Measurements from ENCODE around the gene PGBD5.

- TF ChIP-seq CTCF (IDR thresholded peaks at IDR 0.05): peak in 1 of 7 experiments; percentile 10
- TF ChIP-seq POLR2A (IDR thresholded peaks at IDR 0.05): peak in 2 of 3 donors; percentile 20 to 32
Measured at GRCh38 chr1:230424391-230425251, 1.5 kb downstream of the PGBD5 start.
